Measurements from ENCODE around the gene AATF. TPM values are rescaled to one million over a fixed set of nuclear protein-coding genes. Genes with fewer than 3 reads are reported as not detected.
A peak's percentile ranks its signal among the peaks of the same experiment; 100 is the strongest.

Gene AATF
- polyA plus RNA-seq, 3 donors, result 48.2 to 52.1 (median 51.6) TPM

DNA sequence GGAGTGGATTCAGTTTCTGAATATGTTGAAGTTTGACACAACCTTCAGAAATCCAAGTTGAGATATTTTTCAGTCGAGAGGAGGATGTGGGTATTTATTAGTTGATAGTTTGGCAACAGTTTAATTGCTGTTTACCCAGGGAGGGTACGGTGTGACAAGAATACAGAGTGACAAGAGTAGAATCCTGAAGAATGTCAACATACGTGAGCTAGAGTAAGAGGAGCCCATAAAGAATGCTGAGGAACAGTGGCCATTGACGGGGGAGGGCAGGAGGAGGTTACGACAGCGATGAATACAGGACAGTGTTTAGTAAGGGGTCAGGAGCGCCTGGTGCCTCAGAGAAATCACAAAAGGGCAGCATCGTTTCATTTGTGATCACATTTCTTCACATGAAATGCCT, 76.5 kb downstream of the AATF start:
- DNase-seq (ENCODE audit: extremely low read depth in 1 of 11, low read depth in 9 of 11, low spot score in 4 of 11), result no peak

DNA sequence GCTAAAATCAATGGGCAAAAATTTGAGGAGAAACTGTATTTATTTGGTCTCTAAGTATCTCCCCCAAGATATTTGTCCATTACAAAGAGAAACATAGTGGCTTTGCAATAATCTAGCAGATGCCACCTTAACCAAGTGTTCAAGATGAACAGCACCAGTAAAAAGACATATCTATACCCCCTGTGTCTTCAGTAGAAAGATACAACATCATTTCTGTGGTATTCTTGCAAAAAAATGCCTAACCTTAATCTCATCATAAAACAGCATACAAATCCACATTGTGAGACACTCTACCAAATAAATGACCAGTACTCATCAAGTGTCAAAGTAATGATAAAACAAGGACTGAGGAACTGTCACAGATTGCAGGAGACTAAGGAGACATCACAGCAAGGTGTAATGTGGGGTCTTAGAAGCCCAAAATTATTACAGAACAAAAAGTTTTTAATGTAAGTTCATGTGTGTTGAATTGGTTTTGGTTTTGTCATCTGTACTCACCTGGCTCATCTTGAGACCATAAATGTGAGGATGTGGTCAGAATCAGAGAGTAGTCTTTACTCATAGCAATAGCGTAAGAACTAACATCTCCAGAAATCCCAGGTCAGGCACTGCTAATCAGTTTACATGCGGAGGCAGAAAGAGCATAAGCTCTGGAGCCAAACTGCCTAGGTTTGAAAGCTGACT, 77.2 kb downstream of the AATF start:
- no peak for DNase-seq (ENCODE audit: extremely low read depth in 1 of 11, low read depth in 9 of 11, low spot score in 4 of 11)

DNA sequence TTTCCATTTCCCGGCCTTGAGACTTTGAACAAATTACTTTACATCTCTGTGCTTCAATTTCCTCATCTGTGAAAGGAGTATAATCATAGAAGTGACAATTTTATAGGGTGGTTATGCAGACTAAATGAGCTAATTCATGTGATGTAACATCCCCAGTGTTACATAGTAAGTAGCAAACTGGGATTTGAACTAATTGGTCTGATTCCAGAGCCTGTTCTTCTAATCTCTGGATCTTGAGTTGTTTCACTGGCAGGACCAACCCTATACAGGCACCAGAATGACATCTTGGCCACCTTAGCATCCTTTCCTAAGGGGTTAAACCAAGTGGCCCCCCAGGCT, 77.7 kb downstream of the AATF start:
- DNase-seq (ENCODE audit: extremely low read depth in 1 of 11, low read depth in 9 of 11, low spot score in 4 of 11), result no peak

DNA sequence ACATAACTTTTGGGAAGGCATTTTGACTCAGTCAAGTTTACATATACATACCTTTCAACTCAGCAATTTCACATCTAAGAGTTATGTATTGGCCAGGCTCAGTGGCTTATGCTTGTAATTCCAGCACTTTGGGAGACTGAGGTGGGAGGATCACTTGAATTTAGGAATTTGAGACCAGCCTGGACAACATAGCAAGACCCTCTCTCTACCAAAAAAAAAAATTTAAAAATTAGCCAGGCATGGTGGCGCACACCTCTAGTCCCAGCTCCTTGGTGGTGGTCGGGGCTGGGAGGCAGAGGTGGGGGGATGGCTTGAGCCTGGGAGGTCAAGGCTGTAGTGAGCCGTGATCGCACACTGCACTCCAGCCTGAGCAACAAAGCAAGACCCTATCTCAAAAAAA, 79.3 kb downstream of the AATF start:
- no peak for DNase-seq (ENCODE audit: extremely low read depth in 1 of 11, low read depth in 9 of 11, low spot score in 4 of 11)

DNA sequence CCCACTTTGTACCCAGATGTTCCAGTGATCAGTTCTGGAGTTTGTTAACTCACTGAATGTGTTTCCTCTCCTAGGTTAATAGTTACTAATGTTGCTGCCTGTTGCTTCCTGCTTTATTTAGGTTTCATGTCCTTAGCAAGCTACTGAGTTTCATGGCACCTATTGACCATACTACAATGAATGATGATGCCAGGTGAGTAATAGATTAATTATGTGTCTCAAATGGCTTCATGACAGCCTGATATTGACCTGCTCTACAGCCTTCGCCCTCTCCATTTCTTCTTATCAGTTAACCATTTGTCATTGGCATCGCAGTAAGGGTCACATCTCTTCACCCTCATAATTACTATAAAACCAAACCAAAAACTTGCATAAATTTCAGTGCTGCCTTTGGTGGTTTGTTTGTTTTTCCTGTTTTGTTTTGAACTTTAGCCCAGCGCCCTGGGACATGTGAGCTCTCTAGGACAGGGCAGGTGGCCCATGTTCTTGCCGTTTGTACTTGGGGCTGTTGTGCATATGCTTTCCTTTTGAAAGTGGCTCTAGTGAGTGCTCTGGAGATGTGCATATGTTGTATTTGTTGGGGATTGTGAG, 82.8 kb downstream of the AATF start:
- DNase-seq (ENCODE audit: extremely low read depth in 1 of 11, low read depth in 9 of 11, low spot score in 4 of 11), result no peak

DNA sequence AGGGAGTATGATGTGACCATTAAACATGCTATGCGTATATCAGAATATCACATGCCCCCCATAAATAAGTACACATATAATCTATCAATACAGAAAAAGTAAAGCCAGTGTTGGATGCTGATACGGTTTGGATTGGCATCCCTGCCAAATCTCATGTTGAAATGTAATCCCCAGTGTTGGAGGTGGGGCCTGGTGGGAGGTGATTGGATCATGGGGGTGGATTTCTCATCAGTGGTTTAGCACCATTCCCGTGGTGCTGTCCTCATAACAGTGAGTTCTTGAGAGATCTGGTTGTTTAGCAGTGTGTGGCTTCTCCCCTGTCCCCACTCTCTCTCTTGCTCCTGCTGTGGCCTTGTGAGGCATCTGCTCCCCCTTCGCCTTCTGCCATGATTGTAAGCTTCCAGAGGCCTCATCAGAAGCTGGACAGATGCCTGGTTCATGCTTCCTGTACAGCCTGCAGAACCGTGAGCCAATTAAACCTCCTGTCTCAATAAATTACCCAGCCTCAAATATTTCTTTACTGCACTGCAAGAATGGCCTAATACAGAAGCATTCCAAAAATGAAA, 88.9 kb downstream of the AATF start:
- DNase-seq (ENCODE audit: extremely low read depth in 1 of 11, low read depth in 9 of 11, low spot score in 4 of 11), result no peak

DNA sequence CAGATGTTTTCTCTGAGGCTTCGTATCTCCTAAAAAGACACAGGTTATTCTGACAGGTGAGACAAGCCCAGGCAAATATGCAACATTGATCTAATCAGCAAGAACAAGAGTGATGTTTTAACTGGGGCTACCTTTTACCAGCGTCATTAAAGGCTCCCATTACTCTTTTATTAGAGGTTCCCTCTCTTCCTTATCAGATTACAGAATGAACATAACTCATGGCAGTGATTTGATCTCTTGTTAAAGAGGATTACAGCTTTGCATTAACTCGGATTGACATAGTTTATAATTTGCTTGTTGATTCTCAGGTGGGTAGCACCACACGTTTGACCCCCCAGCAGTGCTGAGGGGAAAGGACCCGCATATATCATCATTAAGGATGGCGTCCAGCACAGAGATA, 90.5 kb downstream of the AATF start:
- DNase-seq (ENCODE audit: extremely low read depth in 1 of 11, low read depth in 9 of 11, low spot score in 4 of 11), result no peak

DNA sequence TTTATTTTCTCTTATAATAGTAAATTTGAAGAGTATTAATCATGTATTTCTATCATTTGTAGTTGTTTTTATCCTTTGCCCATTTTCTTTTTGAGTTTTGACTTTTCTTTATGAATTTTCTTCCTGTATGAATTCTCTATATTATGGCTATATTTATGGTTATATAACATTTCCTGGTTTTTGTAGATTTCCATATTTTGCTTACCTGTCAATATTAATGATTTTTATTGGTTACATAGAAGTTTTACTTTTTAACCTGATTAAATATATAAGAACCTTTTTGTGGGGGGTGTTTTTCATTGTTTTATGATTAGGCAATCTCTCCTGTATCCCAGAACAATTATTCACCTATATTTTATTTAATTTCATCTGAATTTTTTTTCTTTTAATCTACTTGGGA, 93.2 kb downstream of the AATF start:
- DNase-seq (ENCODE audit: extremely low read depth in 1 of 11, low read depth in 9 of 11, low spot score in 4 of 11), result no peak

DNA sequence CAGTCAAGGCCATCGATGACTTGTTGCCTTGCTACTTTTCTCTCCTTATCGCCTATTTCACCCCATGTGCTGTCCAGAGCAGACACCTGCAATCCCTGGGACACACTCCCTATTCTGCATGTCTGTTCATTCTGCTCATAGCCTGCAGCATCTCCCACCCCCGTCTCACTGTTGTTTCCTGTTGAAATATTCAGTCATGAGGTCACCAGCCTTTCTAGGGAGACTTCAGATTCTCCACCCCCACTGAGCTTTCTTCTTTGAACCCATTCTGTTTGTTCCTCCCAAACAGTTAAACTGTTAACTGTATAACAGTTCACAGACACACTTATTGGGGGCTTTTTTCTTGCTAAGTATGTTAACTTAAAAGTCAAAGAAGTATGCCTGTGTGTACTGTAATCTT, 94.4 kb downstream of the AATF start:
- DNase-seq (ENCODE audit: extremely low read depth in 1 of 11, low read depth in 9 of 11, low spot score in 4 of 11), result no peak

DNA sequence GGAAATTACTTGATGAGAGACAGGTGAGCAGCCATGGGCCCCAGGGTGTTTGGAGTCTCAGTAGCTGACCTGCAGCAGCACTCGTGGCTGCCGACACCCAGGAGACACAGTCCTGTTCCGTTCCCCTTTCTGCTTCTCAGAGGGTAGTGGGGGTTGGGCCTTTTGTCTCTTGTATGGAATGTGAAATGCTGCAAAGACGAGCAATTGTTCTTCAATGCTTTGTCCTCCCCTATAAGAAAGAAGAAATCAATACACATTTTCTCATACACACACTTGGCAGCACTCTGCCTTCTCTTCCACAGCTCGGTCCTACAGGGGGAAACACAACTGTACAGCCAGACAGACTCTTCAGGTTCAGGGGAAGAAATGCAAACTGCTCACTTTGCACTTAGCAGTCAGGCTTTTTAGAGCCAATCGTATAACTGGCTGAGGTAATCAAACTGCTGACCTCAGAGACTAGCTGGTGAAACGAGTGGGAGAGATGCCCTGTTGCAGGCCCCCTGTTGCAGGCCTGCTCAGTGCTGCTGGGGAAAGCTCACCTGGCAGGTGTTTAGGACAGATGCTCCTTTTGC, 96.7 kb downstream of the AATF start:
- no peak for DNase-seq (ENCODE audit: extremely low read depth in 1 of 11, low read depth in 9 of 11, low spot score in 4 of 11)

DNA sequence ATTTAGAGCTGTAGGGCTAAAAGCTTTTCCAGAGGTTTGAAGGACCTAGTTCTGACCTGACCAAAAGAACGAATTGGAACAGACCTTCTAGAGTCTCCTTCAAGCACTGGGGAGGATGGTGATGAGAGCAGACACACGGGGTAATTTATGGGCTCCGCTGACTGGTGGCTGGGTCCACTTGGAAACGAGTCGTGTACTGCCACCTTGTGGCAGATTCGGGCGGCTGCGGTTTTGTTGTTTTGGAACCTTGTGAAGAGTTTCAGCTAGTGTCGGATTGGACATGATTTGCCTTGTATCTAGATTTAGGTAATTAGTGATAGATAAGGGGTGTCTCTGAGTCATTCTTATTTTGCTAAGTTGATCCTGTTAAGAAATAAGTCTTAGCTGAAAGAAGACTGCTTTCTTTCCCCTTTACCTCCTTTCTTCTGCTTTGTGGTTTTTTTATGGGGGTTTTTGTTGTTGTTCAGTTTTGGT, 98.9 kb downstream of the AATF start:
- peak; percentile 69 to 86 (median 77) for DNase-seq (ENCODE audit: extremely low read depth in 1 of 11, low read depth in 9 of 11, low spot score in 4 of 11)

DNA sequence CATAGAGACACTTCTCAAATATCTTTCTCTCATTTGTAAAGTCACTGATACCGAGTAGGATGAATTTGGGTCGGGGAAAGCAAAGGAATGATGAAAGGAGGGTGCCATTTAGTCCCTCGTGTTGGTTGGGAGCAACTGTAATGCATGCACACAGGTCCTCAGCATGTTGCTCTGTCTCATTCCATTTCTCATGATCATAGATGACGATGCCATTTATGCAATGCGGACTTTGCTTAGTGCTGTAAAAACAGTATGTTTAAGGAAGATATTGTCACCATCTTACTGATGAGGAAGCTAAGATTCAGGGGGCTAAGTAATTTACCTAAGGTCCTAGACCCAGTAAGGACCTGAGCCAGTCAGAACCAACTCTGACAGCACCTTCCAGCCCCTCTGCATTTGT, 100.1 kb downstream of the AATF start:
- DNase-seq (ENCODE audit: extremely low read depth in 1 of 11, low read depth in 9 of 11, low spot score in 4 of 11), result no peak

DNA sequence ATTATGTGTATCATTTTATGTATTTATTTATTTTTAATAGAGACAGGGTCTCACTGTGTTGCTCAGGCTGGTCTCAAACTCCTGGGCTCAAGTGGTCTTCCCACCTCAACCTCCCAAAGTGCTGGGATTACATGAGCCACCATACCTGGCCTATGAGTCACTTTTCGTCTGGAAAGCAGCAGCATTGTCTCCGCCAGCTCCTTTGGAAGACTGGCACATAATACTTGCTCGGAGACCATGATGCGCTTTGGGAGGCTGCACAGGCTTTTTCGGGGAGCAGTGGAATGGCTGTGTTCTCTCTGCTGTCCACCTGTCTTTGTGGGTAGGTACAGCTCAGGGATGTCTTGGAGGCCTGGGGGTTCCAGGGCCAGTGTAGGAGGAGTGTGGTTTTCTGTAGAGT, 102.2 kb downstream of the AATF start:
- no peak for DNase-seq (ENCODE audit: extremely low read depth in 1 of 11, low read depth in 9 of 11, low spot score in 4 of 11)

DNA sequence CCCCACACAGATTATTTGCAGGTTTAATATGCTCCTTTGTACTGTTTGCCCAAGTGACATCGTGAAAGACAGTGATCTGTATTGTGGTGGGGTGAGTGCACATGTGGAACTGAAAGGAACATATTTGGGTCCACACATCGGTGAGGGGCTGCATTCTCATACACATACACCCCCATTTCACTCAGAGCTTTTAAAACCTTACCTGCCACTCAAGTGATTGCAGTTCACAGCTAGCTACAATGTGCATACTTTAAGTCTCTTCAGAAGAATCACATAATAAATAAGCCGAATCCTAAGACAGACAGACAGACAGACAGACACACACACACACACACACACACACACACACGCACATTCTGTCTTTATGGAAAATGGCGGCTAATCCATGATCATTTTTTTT, 102.6 kb downstream of the AATF start:
- no peak for DNase-seq (ENCODE audit: extremely low read depth in 1 of 11, low read depth in 9 of 11, low spot score in 4 of 11)

DNA sequence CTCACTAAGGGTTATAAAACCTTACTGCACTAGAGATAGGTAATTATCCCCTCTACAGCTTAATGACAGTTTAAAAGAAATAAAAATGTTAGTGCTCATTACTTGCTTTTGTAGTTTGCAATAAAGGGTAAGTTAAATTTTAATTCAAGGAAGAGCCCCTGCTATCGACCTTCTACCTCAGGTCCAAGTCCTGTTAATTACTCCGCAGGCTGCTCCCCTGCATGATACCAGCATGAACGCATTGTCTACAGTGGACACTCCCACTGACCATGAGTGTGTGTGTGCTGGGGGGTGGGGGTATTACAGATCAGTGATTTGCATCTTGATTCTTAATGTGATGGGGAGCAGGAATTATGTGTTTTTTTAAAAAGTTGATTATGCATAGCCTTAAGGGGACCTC, 103.1 kb downstream of the AATF start:
- DNase-seq (ENCODE audit: extremely low read depth in 1 of 11, low read depth in 9 of 11, low spot score in 4 of 11), result peak in 1 of 11 donors; percentile 50

DNA sequence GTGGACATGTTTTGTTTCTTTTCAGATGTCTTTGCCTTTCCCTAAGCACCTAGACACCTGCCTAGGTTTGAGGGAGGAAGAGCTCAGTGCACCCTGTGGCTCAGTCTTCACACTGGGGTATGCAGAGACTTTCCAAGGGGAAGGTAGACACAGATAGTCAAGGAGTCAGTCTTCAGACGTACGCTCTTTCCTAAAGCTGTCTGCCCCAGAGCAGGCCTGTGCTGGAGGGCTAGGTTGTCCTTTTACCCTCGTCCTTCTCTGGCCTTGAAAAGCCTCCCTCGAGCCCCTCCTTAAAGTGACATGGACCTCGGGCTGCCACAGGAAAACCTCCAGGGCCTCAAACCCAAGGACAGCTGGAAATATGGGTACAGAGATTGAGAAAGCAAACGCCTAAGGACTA, 103.7 kb downstream of the AATF start:
- no peak for DNase-seq (ENCODE audit: extremely low read depth in 1 of 11, low read depth in 9 of 11, low spot score in 4 of 11)

DNA sequence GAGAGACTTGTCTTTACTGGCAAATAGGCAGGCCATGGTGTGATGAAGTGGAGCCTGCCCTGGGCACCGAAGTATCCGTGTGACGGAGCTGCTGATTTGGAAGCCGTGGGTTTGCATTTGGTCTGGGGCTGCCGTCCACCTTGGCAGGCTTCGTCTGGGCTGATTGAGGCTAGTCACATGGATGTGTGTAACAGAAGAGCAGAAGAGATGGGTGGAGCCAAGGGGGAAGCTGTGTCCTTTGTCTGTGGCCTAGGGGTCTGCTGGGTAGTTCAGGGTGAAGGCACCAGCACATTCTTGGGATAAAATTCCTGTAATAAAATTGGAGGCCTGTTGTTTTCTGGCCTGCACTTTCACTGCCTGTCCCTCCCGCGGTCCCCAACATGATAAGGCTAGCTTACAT, 106.1 kb downstream of the AATF start:
- DNase-seq (ENCODE audit: extremely low read depth in 1 of 11, low read depth in 9 of 11, low spot score in 4 of 11), result no peak

DNA sequence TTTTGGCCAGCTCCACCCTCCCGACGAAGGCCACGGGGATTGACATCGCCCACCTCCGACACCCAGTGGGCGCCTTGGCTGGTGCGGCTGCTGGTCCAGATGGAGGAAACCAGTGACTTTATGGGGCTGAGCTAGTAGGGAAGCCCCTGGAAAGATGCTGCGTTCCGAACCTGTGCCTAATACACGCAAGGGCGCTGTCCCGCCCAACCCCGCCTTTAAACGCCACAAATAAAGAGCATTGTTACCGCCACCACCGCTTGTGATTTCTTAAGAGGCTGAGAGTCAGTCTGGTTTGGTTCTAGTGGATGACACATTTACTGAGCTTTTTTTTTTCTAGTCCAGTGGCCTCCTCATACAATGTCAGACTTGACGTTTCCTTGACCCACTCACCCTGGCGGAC, 107.9 kb downstream of the AATF start:
- no peak for DNase-seq (ENCODE audit: extremely low read depth in 1 of 11, low read depth in 9 of 11, low spot score in 4 of 11)

DNA sequence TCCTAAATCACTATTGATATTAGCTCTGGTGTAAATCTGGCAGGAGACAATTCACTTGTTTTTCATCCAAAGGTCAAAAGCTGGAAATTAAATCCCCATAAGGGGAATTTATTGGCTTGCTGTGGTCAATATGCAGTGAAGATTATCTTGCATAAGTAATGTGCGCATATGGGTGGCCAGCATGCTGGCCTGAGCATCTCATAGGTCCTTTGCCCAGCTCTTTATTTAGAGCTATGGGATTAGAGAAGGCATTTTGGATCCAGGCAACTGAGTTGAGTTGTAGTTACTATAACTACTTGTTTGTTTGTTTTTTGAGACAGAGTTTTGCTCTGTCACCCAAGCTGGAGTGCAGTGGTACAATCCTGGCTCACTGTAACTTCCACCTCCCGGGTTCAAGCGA, 110.7 kb downstream of the AATF start:
- no peak for DNase-seq (ENCODE audit: extremely low read depth in 1 of 11, low read depth in 9 of 11, low spot score in 4 of 11)

DNA sequence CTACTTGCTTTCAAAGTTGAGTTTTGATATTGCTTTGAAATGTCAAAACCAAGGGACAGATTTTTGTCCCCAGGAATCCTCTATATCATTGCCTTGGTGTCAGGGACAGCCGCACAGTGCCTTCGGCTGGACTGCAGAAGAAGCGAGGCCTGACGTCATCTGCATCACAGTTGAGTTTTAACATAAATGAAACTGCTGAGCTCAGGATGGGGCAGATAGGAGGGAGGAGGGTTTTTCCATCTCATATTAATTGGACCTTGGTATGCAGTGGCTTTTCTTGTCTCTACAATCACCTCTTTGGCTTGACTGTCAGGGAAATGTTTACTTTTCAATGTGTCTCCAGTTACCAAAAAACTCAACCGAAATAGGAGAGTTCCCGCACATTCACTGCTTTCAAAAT, 111.3 kb downstream of the AATF start:
- no peak for DNase-seq (ENCODE audit: extremely low read depth in 1 of 11, low read depth in 9 of 11, low spot score in 4 of 11)

DNA sequence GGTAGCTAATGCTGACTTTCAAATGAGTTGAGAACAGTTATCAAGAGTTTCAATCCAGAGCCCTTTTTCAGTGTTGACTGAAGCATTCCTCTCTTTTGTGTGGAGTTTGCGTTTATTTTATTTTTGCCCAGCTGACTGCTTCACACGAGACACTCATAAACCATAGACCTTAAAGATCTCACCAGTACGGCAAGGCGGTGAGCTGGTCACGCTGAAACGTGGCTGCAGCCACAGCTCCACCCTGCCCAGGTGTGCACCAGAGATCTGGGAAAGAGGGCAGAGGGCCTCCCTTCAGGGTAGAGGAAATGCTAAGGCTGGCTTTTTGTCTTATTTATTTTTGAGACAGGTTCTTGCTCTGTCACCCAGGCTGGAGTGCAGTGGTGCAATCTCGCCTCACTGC, 112.2 kb downstream of the AATF start:
- DNase-seq (ENCODE audit: extremely low read depth in 1 of 11, low read depth in 9 of 11, low spot score in 4 of 11), result no peak

Measured in renal cortex interstitium (tissue), 11 donors.